Measurements from ENCODE around the gene RAP1GDS1. TPM values are rescaled to one million over a fixed set of nuclear protein-coding genes. Genes with fewer than 3 reads are reported as not detected.
A peak's percentile ranks its signal among the peaks of the same experiment; 100 is the strongest.

RAP1GDS1 gene
- total RNA-seq, 2 experiments from 2014 or later, result 41.4 to 50.5 TPM

GRCh38 chr4:98482847-98483806 lies 221.9 kb downstream of the RAP1GDS1 start:
- ChIA-PET POLR2A (interaction anchor here (0.6 to 1.2 kb wide), 5 partner anchors 8 to 446 kb away, joined by 3 to 4 read pairs (median 4); partner anchors contain the start of gene EIF4E), CTCF (interaction anchor here (0.7 to 5.3 kb wide), 10 partner anchors 9 to 443 kb away, joined by 3 to 21 read pairs (median 3); no protein-coding TSS in a partner anchor)
- DNase-seq (peak; percentile 74), ATAC-seq (peak; percentile 84)
- peak overlapping the region; percentile 54 for H3K4me3 Mint-ChIP-seq
- no peaks in the 10 kb centered on the region for H3K9me3 Mint-ChIP-seq (ENCODE audit: low read depth)
- no peaks in the 10 kb centered on the region for H3K27me3 Mint-ChIP-seq
- H3K36me3 Mint-ChIP-seq (ENCODE audit: low read depth), result peaks cover 31% of the 10 kb centered on the region
- intact Hi-C loops (cut with DNase I, micrococcal nuclease), result loop anchor here (1.0 to 2.0 kb wide), 9 partner anchors 28 to 447 kb away; partner anchors contain the start of genes EIF4E (in 1 of the 2) and TSPAN5 (in 1 of the 2)
- peak overlapping the region; percentile 98 for H3K27ac Mint-ChIP-seq
- H3K4me1 Mint-ChIP-seq, result peaks cover 80% of the 10 kb centered on the region

- Mint-ChIP-seq H3K4me1 (peaks cover 78% of the 10 kb centered on the region), H3K36me3 (ENCODE audit: low read depth) (peaks cover 25% of the 10 kb centered on the region), H3K27me3 (no peaks in the 10 kb centered on the region), H3K4me3 (no peak overlapping the region), H3K9me3 (ENCODE audit: low read depth) (no peaks in the 10 kb centered on the region), H3K27ac (peak overlapping the region; percentile 98)
- CTCF ChIA-PET, result interaction anchor here (0.7 to 5.3 kb wide), 4 partner anchors 10 to 442 kb away, joined by 3 to 21 read pairs (median 5); no protein-coding TSS in a partner anchor
- POLR2A ChIA-PET, result no interaction called here
- DNase-seq (no peak), ATAC-seq (no peak)
- intact Hi-C loops (cut with DNase I, micrococcal nuclease), result no loop called here
These were observed 222.8 kb downstream of the RAP1GDS1 start for GRCh38 chr4:98484031-98484430.

GRCh38 chr4:98485816-98486345 lies 224.7 kb downstream of the RAP1GDS1 start:
- H3K36me3 Mint-ChIP-seq (ENCODE audit: low read depth), result peaks cover 21% of the 10 kb centered on the region
- CTCF ChIA-PET, result interaction anchor here (0.6 to 1.3 kb wide), 2 partner anchors 18 to 421 kb away, joined by 3 to 4 read pairs; no protein-coding TSS in a partner anchor

GRCh38 chr4:98490251-98490650 lies 229.1 kb downstream of the RAP1GDS1 start:
- Mint-ChIP-seq H3K27ac (no peak overlapping the region), H3K4me1 (peaks cover 38% of the 10 kb centered on the region), H3K4me3 (no peak overlapping the region), H3K27me3 (no peaks in the 10 kb centered on the region), H3K9me3 (ENCODE audit: low read depth) (no peaks in the 10 kb centered on the region), H3K36me3 (ENCODE audit: low read depth) (peaks cover 6% of the 10 kb centered on the region)
- POLR2A ChIA-PET, result interaction anchor here (0.5 kb wide), 1 partner anchor 375 kb away, joined by 4 read pairs; no protein-coding TSS in a partner anchor
- no peak for ATAC-seq
- DNase-seq, result no peak
- intact Hi-C loops (cut with DNase I, micrococcal nuclease), result no loop called here
- CTCF ChIA-PET, result no interaction called here

More at GRCh38 chr4:98485816-98486345, 224.7 kb downstream of the RAP1GDS1 start:
- peak; percentile 40 for DNase-seq
- Mint-ChIP-seq H3K9me3 (ENCODE audit: low read depth) (no peaks in the 10 kb centered on the region), H3K27ac (peak overlapping the region; percentile 86), H3K4me3 (peak overlapping the region; percentile 40), H3K4me1 (peaks cover 61% of the 10 kb centered on the region), H3K27me3 (no peaks in the 10 kb centered on the region)
- intact Hi-C loops (cut with DNase I, micrococcal nuclease), result no loop called here
- POLR2A ChIA-PET, result interaction anchor here (1.0 kb wide), 1 partner anchor 36 kb away, joined by 6 read pairs; no protein-coding TSS in a partner anchor
- peak; percentile 50 for ATAC-seq

GRCh38 chr4:98491899-98492559 lies 230.8 kb downstream of the RAP1GDS1 start:
- ATAC-seq (peak; percentile 43), DNase-seq (no peak)
- ChIA-PET POLR2A (no interaction called here), CTCF (interaction anchor here (0.7 kb wide), 1 partner anchor 161 kb away, joined by 3 read pairs; no protein-coding TSS in a partner anchor)
- Mint-ChIP-seq H3K27me3 (no peaks in the 10 kb centered on the region), H3K9me3 (ENCODE audit: low read depth) (no peaks in the 10 kb centered on the region), H3K36me3 (ENCODE audit: low read depth) (no peaks in the 10 kb centered on the region), H3K27ac (peak overlapping the region; percentile 11), H3K4me3 (no peak overlapping the region), H3K4me1 (peaks cover 21% of the 10 kb centered on the region)
- intact Hi-C loops (cut with DNase I, micrococcal nuclease), result no loop called here

DNA sequence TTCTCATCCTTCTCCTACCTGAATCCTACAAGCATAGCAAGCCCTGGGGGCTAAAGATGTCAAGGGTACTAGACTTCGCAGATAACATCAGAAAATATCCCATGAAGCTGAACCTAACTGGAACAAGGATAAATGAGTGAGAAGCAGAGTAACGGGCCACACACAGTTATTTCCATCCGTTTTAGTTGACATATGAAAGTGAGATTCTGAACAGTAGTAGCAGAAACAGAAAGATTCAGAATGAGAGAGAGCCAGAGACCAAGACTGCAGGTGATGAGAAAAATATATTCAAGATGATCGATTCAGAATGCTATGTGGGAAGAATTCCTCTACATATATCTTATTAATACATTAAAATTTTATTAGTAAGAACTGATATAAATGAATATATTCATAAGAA lies 232.1 kb downstream of the RAP1GDS1 start:
- no peak overlapping the region for H3K4me3 Mint-ChIP-seq
- POLR2A ChIA-PET, result no interaction called here
- H3K36me3 Mint-ChIP-seq (ENCODE audit: low read depth), result peaks cover 4% of the 10 kb centered on the region
- intact Hi-C loops (cut with DNase I, micrococcal nuclease), result no loop called here
- CTCF ChIA-PET, result interaction anchor here (0.6 kb wide), 1 partner anchor 49 kb away, joined by 3 read pairs; no protein-coding TSS in a partner anchor
- H3K27ac Mint-ChIP-seq, result peak overlapping the region; percentile 34
- H3K4me1 Mint-ChIP-seq, result peaks cover 22% of the 10 kb centered on the region
- ATAC-seq, result peak; percentile 84
- H3K9me3 Mint-ChIP-seq (ENCODE audit: low read depth), result no peaks in the 10 kb centered on the region
- no peak for DNase-seq
- H3K27me3 Mint-ChIP-seq, result no peaks in the 10 kb centered on the region

Other genes starting within 250 kb of the RAP1GDS1 start
- gene STPG2, start 117.9 kb upstream of the RAP1GDS1 start, total RNA-seq, result under 1 TPM; 0.14 to 0.25 TPM